GM23338 (cell line): ENCODE measurements around the gene KIFC3.
"Not testable (repeated sequence)": the region's sequence is repeated elsewhere in the genome, so short reads cannot be mapped to it uniquely, and the experiment has no call there.

ENCODE experiments used
- CREB1 ChIP-seq: fragments of 250-450 bp; sonication (Bioruptor Pico); IDR thresholded peaks from 2 replicates; pipeline ENCODE4 v1.5.0; 2020; ENCODE audit warnings: low read depth, mild to moderate bottlenecking, moderate library complexity
- CTCF ChIP-seq, 2 experiments: fragments of 200-600 bp in 1 of 2; sonication (generic) in 1 of 2; conservative IDR thresholded peaks; 2 replicates each; pipeline versions ENCODE4 v1.5.1 to v1.6.1; 2016 to 2017; ENCODE audit warnings: antibody characterized with exemption in 2 of 2, low read depth in 2 of 2, mild to moderate bottlenecking in 2 of 2, moderate library complexity in 1 of 2
- ETS1 ChIP-seq: IDR thresholded peaks from 2 replicates; pipeline ENCODE4 v1.6.1; 2016; ENCODE audit warnings: antibody characterized with exemption
- EZH2 ChIP-seq: fragments of 200-600 bp; sonication (generic); IDR thresholded peaks from one replicate; pipeline ENCODE4 v1.8.0; 2017; ENCODE audit warnings: antibody characterized with exemption, mild to moderate bottlenecking, low read depth; ENCODE audit not compliant: unreplicated experiment
- EZH2phosphoT487 ChIP-seq: fragments of 200-600 bp; sonication (generic); IDR thresholded peaks from one replicate; pipeline ENCODE4 v1.8.1; 2018; ENCODE audit warnings: antibody characterized with exemption; ENCODE audit not compliant: unreplicated experiment
- JUNB ChIP-seq: IDR thresholded peaks from one replicate; pipeline ENCODE4 v1.6.1; 2016; ENCODE audit warnings: antibody characterized with exemption; ENCODE audit not compliant: unreplicated experiment
- POLR2AphosphoS5 ChIP-seq: IDR thresholded peaks from 2 replicates; pipeline ENCODE4 v1.6.1; 2016; ENCODE audit warnings: antibody characterized with exemption, low read depth
- REST ChIP-seq: IDR thresholded peaks from one replicate; pipeline ENCODE4 v1.6.1; 2018; ENCODE audit warnings: antibody characterized with exemption; ENCODE audit not compliant: unreplicated experiment
- STAT1 ChIP-seq: IDR thresholded peaks from one replicate; pipeline ENCODE4 v1.6.1; 2016; ENCODE audit warnings: antibody characterized with exemption; ENCODE audit not compliant: unreplicated experiment
- ZNF114 ChIP-seq: fragments of 250-450 bp; sonication (Bioruptor Pico); IDR thresholded peaks from 2 replicates; pipeline ENCODE4 v1.5.0; 2020; ENCODE audit warnings: mild to moderate bottlenecking, moderate library complexity
- ZNF331 ChIP-seq: fragments of 250-450 bp; sonication (Bioruptor Pico); IDR thresholded peaks from 2 replicates; pipeline ENCODE4 v1.5.0; 2020; ENCODE audit warnings: low read depth, mild to moderate bottlenecking, moderate library complexity
- ZNF462 ChIP-seq: fragments of 250-450 bp; sonication (Bioruptor Pico); IDR thresholded peaks from 2 replicates; pipeline ENCODE4 v1.5.0; 2020; ENCODE audit warnings: mild to moderate bottlenecking, moderate library complexity

- not testable (repeated sequence) for TF ChIP-seq EZH2phosphoT487; EZH2; CTCF (conservative IDR thresholded peaks at IDR 0.05; ENCODE audit: low read depth in 2 of 2); CREB1; POLR2AphosphoS5; STAT1; ETS1; REST; ZNF331 (CRISPR knock-in tag); JUNB; ZNF114 (CRISPR knock-in tag); ZNF462 (CRISPR knock-in tag)
Measured at GRCh38 chr16:57712569-57712968, 89.7 kb downstream of the KIFC3 start.
